ENCODE measurements around the gene CDK11B. TPM values are rescaled to one million over a fixed set of nuclear protein-coding genes. Genes with fewer than 3 reads are reported as not detected.
"Not testable (repeated sequence)": the region's sequence is repeated elsewhere in the genome, so short reads cannot be mapped to it uniquely, and the experiment has no call there.

CDK11B gene
- total RNA-seq, 1 experiment from 2014 or later: 30.1 TPM

GRCh38 chr1:1646326-1646725, 12.5 kb downstream of the CDK11B start:
- H3K27me3 Mint-ChIP-seq (ENCODE audit: low read depth); H3K18ac ChIP-seq (ENCODE audit: insufficient read length, low read depth, low read length); H3K79me2 ChIP-seq (ENCODE audit: insufficient read depth, low read length); H3K4ac ChIP-seq (ENCODE audit: low read depth, low read length); H4K20me1 ChIP-seq (ENCODE audit: control insufficient read depth, insufficient read depth, insufficient read length); H3K9me3 Mint-ChIP-seq; H3K79me1 ChIP-seq (ENCODE audit: insufficient read depth, low read depth, low read length, poor library complexity, severe bottlenecking); H3K9ac ChIP-seq (ENCODE audit: extremely low read depth, insufficient read length, low read length); H3K4me1 ChIP-seq (ENCODE audit: insufficient read depth, low read length); H3K14ac ChIP-seq (ENCODE audit: insufficient read depth, low read length); H3K56ac ChIP-seq (ENCODE audit: insufficient read length, low read depth, low read length); H2BK20ac ChIP-seq (ENCODE audit: low read depth, low read length, poor library complexity, severe bottlenecking); H2BK120ac ChIP-seq (ENCODE audit: low read depth, low read length, poor library complexity, severe bottlenecking); H4K5ac ChIP-seq (ENCODE audit: insufficient read length, low read depth, low read length); H4K91ac ChIP-seq (ENCODE audit: insufficient read length, low read depth, low read length); DNase-seq; H3K9me3 ChIP-seq (ENCODE audit: control insufficient read depth, low read depth, low read length); H2AFZ ChIP-seq (ENCODE audit: low read length); H3K27me3 ChIP-seq (ENCODE audit: insufficient read depth, low read length); H3K4me3 Mint-ChIP-seq; H2BK15ac ChIP-seq (ENCODE audit: low read depth, low read length); H3K23ac ChIP-seq (ENCODE audit: insufficient read length, low read depth, low read length); H3K4me2 ChIP-seq (ENCODE audit: insufficient read depth, insufficient read length, low read length); H3T11ph ChIP-seq (ENCODE audit: low read length); H3K27ac ChIP-seq (ENCODE audit: insufficient read length, low read depth, low read length); H4K8ac ChIP-seq (replicated peaks; ENCODE audit: insufficient read length, low read depth, low read length); H2BK12ac ChIP-seq (ENCODE audit: insufficient read length, low read depth, low read length); H3K23me2 ChIP-seq (ENCODE audit: insufficient read length, low read depth, low read length, poor library complexity, severe bottlenecking); H2AK5ac ChIP-seq (ENCODE audit: insufficient read length, low read length); H3K4me1 Mint-ChIP-seq; H2BK5ac ChIP-seq (ENCODE audit: insufficient read length, low read length); H3K27ac Mint-ChIP-seq: not testable (repeated sequence)
- peaks cover 32 to 48% (median 48%) of the 10 kb centered on the region in 3 experiments; a peak in 6 of 7 replicates for H3K36me3 Mint-ChIP-seq (ENCODE audit: insufficient read depth in 1 of 3, low read depth in 3 of 3)
- WGBS (ENCODE audit: extremely low coverage, insufficient read length, low lambda C conversion rate): no CpG with 5 or more reads among the region's 5 CpGs

- H2BK20ac ChIP-seq (ENCODE audit: low read depth, low read length, poor library complexity, severe bottlenecking); H3K56ac ChIP-seq (ENCODE audit: insufficient read length, low read depth, low read length); H3K79me2 ChIP-seq (ENCODE audit: insufficient read depth, low read length); H3K18ac ChIP-seq (ENCODE audit: insufficient read length, low read depth, low read length); H3K27me3 Mint-ChIP-seq (ENCODE audit: low read depth); H3K79me1 ChIP-seq (ENCODE audit: insufficient read depth, low read depth, low read length, poor library complexity, severe bottlenecking); H4K91ac ChIP-seq (ENCODE audit: insufficient read length, low read depth, low read length); H3K27me3 ChIP-seq (ENCODE audit: insufficient read depth, low read length); H3K4me1 ChIP-seq (ENCODE audit: insufficient read depth, low read length); H2BK12ac ChIP-seq (ENCODE audit: insufficient read length, low read depth, low read length); H3K4me2 ChIP-seq (ENCODE audit: insufficient read depth, insufficient read length, low read length); H3K4ac ChIP-seq (ENCODE audit: low read depth, low read length); H2BK15ac ChIP-seq (ENCODE audit: low read depth, low read length); H3K14ac ChIP-seq (ENCODE audit: insufficient read depth, low read length); H2BK120ac ChIP-seq (ENCODE audit: low read depth, low read length, poor library complexity, severe bottlenecking); H3K23ac ChIP-seq (ENCODE audit: insufficient read length, low read depth, low read length); H3K27ac Mint-ChIP-seq; H3K9ac ChIP-seq (ENCODE audit: extremely low read depth, insufficient read length, low read length); H3K23me2 ChIP-seq (ENCODE audit: insufficient read length, low read depth, low read length, poor library complexity, severe bottlenecking); H3K4me3 Mint-ChIP-seq; H3K4me1 Mint-ChIP-seq; DNase-seq; H3K27ac ChIP-seq (ENCODE audit: insufficient read length, low read depth, low read length); H4K20me1 ChIP-seq (ENCODE audit: control insufficient read depth, insufficient read depth, insufficient read length); H4K8ac ChIP-seq (replicated peaks; ENCODE audit: insufficient read length, low read depth, low read length); H3T11ph ChIP-seq (ENCODE audit: low read length); H2BK5ac ChIP-seq (ENCODE audit: insufficient read length, low read length); H2AFZ ChIP-seq (ENCODE audit: low read length); H3K9me3 Mint-ChIP-seq; H3K9me3 ChIP-seq (ENCODE audit: control insufficient read depth, low read depth, low read length); H2AK5ac ChIP-seq (ENCODE audit: insufficient read length, low read length); H4K5ac ChIP-seq (ENCODE audit: insufficient read length, low read depth, low read length): not testable (repeated sequence)
- WGBS (ENCODE audit: extremely low coverage, insufficient read length, low lambda C conversion rate): no CpG with 5 or more reads among the region's 38 CpGs
- H3K36me3 Mint-ChIP-seq (ENCODE audit: insufficient read depth in 1 of 3, low read depth in 3 of 3): peaks cover 8 to 16% (median 12%) of the 10 kb centered on the region in 3 experiments; a peak in 6 of 7 replicates
Observed at GRCh38 chr1:1640711-1641461, 17.9 kb downstream of the CDK11B start.

Data from H9 (cell line).